ENCODE results near the gene TRABD2B. TPM values are rescaled to one million over a fixed set of nuclear protein-coding genes. Genes with fewer than 3 reads are reported as not detected.

The TRABD2B gene
- total and polyA plus RNA-seq, 2 of the 4 experiments (the other 2 are of a cell fraction), result not detected

DNA sequence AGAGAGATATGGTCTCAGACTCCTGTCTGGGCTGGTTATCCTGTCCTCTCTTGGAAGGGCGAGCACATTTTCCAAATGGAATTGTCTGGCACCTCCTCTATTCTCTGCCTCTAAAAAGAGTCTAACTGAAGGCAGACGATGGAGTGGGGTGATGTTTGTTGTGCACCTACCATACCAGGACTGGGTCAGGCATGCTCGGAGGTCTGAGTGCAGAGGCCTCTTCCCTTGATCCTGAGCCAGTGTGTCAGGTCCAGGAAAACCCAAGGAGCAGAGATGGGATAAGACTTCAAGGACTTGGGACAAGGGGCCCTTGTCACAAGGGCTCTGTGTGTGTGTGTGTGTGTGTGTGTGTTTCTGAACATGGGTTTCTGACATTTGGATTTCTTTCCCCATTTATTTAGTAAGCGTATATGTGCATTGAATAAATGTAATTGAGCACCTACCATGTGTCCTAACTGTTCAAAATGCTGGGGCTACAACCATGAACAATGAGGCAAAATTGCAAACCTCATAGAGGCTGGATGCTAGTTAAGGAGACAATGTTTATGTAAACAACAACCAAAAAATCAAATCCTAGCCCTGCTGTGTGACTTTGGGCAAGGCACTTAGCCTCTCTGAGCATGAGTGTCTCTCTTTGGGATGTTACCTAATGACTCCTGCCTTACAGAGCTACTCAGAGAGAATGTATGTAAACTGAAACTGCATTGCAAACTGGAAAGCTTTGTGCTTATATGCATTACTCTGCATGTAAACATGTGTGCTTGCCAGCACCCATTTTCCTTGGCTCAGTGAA is 283.0 kb downstream of the TRABD2B start:
- Histone ChIP-seq H3K27ac (ENCODE audit: insufficient read depth, low read length) (no peak overlapping the region), H3K23ac (ENCODE audit: low read depth, low read length) (no peak overlapping the region), H3K79me1 (ENCODE audit: low read depth in 1 of 2, low read length in 2 of 2) (no peaks in the 10 kb centered on the region), H3K4me3 (ENCODE audit: insufficient read depth, low read depth, low read length) (no peak overlapping the region), H2BK15ac (ENCODE audit: low read depth, low read length) (no peak overlapping the region), H2AFZ (replicated peaks; ENCODE audit: low read length, poor library complexity) (no peak overlapping the region), H3K4me2 (ENCODE audit: low read depth, low read length) (no peak overlapping the region), H2AK9ac (replicated peaks; ENCODE audit: low read depth, low read length, poor library complexity) (no peak overlapping the region), H2BK5ac (ENCODE audit: low read depth, low read length, poor library complexity, severe bottlenecking) (no peak overlapping the region), H2BK20ac (ENCODE audit: low read depth, low read length) (no peak overlapping the region), H3K36me3 (ENCODE audit: control insufficient read depth, insufficient read depth, low read length) (no peaks in the 10 kb centered on the region), H3K9me1 (ENCODE audit: insufficient read depth, low read length) (no peaks in the 10 kb centered on the region), H3K56ac (ENCODE audit: extremely low read depth, insufficient read depth, low read length) (no peak overlapping the region), H3K14ac (replicated peaks; ENCODE audit: low read depth, low read length) (no peak overlapping the region), H4K20me1 (ENCODE audit: insufficient read depth, low read length) (no peaks in the 10 kb centered on the region), H3K4me1 (ENCODE audit: control insufficient read depth, insufficient read depth, low read length) (no peaks in the 10 kb centered on the region; the same call in 1 of the 2 replicates), H2BK120ac (ENCODE audit: low read depth, low read length) (no peak overlapping the region), H4K8ac (ENCODE audit: low read depth in 2 of 2, low read length in 2 of 2) (no peak overlapping the region), H4K5ac (ENCODE audit: low read depth, low read length) (no peak overlapping the region), H3K27me3 (ENCODE audit: control insufficient read depth, insufficient read depth, low read length) (peaks cover 41% of the 10 kb centered on the region), H3K4ac (ENCODE audit: low read depth, low read length) (no peak overlapping the region), H3K18ac (ENCODE audit: low read depth, low read length) (no peak overlapping the region), H3K9me3 (ENCODE audit: control insufficient read depth, insufficient read depth, low read length) (no peaks in the 10 kb centered on the region), H4K91ac (ENCODE audit: insufficient read depth, low read depth, low read length) (no peak overlapping the region), H2AK5ac (ENCODE audit: low read depth, low read length) (no peak overlapping the region), H3K9ac (ENCODE audit: low read depth, low read length) (no peak overlapping the region)
- ATAC-seq (ENCODE audit: low read depth) (no peak), DNase-seq (no peak)
- BruUV-seq (replicated peaks), result no TSS peak
- no CpG with 5 or more reads among the region's 4 CpGs for WGBS, 2 experiments (ENCODE audit: extremely low coverage in 2 of 2, insufficient read length in 1 of 2)
- CTCF ChIA-PET, result no interaction called here
- intact Hi-C loops (cut with micrococcal nuclease), result loop anchor here (5.0 kb wide), 1 partner anchor 522 kb away; the partner anchor contains the start of gene PDZK1IP1
- in situ Hi-C loops (cut with MboI; ENCODE audit: low sequenced_read_pairs), result loop anchor here (10.0 kb wide), 1 partner anchor 529 kb away; no protein-coding TSS in a partner anchor
- dilution Hi-C loops (cut with HindIII; ENCODE audit: low sequenced_read_pairs, unreplicated experiment), result no loop called here
- POLR2A ChIA-PET (ENCODE audit: unreplicated experiment), result no interaction called here
- no peak for TF ChIP-seq MAZ (IDR thresholded peaks at IDR 0.05; ENCODE audit: borderline replicate concordance, low read depth, low read length)
- TF ChIP-seq MAFK (IDR thresholded peaks at IDR 0.05; ENCODE audit: low read depth, low read length), result no peak
- TF ChIP-seq POLR2A (IDR thresholded peaks at IDR 0.05; ENCODE audit: low read depth, low read length), result no peak
- TF ChIP-seq, protein P1, sequence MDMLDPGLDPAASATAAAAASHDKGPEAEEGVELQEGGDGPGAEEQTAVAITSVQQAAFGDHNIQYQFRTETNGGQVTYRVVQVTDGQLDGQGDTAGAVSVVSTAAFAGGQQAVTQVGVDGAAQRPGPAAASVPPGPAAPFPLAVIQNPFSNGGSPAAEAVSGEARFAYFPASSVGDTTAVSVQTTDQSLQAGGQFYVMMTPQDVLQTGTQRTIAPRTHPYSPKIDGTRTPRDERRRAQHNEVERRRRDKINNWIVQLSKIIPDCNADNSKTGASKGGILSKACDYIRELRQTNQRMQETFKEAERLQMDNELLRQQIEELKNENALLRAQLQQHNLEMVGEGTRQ (IDR thresholded peaks at IDR 0.05; ENCODE audit: low read depth, low read length), result no peak
- TF ChIP-seq BHLHE40 (IDR thresholded peaks at IDR 0.05; ENCODE audit: low read depth, low read length), result no peak
- TF ChIP-seq, protein P2, sequence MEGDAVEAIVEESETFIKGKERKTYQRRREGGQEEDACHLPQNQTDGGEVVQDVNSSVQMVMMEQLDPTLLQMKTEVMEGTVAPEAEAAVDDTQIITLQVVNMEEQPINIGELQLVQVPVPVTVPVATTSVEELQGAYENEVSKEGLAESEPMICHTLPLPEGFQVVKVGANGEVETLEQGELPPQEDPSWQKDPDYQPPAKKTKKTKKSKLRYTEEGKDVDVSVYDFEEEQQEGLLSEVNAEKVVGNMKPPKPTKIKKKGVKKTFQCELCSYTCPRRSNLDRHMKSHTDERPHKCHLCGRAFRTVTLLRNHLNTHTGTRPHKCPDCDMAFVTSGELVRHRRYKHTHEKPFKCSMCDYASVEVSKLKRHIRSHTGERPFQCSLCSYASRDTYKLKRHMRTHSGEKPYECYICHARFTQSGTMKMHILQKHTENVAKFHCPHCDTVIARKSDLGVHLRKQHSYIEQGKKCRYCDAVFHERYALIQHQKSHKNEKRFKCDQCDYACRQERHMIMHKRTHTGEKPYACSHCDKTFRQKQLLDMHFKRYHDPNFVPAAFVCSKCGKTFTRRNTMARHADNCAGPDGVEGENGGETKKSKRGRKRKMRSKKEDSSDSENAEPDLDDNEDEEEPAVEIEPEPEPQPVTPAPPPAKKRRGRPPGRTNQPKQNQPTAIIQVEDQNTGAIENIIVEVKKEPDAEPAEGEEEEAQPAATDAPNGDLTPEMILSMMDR (conservative IDR thresholded peaks at IDR 0.05; ENCODE audit: low read depth, low read length), result no peak
- TF ChIP-seq RAD21 (IDR thresholded peaks at IDR 0.05; ENCODE audit: low read length), result no peak
- TF ChIP-seq SMC3 (IDR thresholded peaks at IDR 0.05; ENCODE audit: low read depth, low read length), result no peak
- TF ChIP-seq NFE2L2 (IDR thresholded peaks at IDR 0.05; ENCODE audit: low read depth, low read length), result no peak
- no peak for TF ChIP-seq FOS (IDR thresholded peaks at IDR 0.05; ENCODE audit: low read depth, low read length)
